ENCODE measurements around the gene BMPR1A.
"Not testable (repeated sequence)": the region's sequence is repeated elsewhere in the genome, so short reads cannot be mapped to it uniquely, and the experiment has no call there.

The BMPR1A gene

DNA sequence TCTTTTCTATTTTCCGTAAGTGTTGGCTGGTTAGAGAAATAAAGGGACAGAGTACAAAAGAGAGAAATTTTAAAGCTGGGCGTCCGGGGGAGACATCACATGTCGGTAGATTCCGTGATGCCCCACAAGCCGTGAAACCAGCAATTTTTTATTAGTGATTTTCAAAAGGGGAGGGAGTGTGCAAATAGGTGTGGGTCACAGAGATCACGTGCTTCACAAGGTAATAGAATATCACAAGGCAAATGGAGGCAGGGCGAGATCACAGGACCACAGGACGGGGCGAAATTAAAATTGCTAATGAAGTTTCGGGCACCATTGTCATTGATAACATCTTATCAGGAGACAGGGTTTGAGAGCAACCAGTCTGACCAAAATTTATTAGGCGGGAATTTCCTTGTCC, 97.2 kb downstream of the BMPR1A start:
- not testable (repeated sequence) for H3K27me3 ChIP-seq (ENCODE audit: low read depth, low read length); H3K27ac ChIP-seq (ENCODE audit: low read length); H3K9me3 ChIP-seq (ENCODE audit: control insufficient read depth in 1 of 2, low read length in 2 of 2); H3K4me1 ChIP-seq (ENCODE audit: control insufficient read depth in 1 of 2, insufficient read depth in 2 of 2, low read length in 2 of 2); H3K4me3 ChIP-seq (ENCODE audit: low read depth in 1 of 2, low read length in 2 of 2); H3K36me3 ChIP-seq (ENCODE audit: control insufficient read depth in 1 of 2, insufficient read depth in 2 of 2, low read length in 2 of 2)

GRCh38 chr10:86855513-86855912, 99.1 kb downstream of the BMPR1A start:
- Histone ChIP-seq H3K27ac (ENCODE audit: low read length) (no peak overlapping the region), H3K36me3 (ENCODE audit: control insufficient read depth in 1 of 2, insufficient read depth in 2 of 2, low read length in 2 of 2) (peaks cover 0 to 3% of the 10 kb centered on the region in 2 donors), H3K4me3 (ENCODE audit: low read depth in 1 of 2, low read length in 2 of 2) (no peak overlapping the region), H3K4me1 (ENCODE audit: control insufficient read depth in 1 of 2, insufficient read depth in 2 of 2, low read length in 2 of 2) (no peaks in the 10 kb centered on the region), H3K9me3 (ENCODE audit: control insufficient read depth in 1 of 2, low read length in 2 of 2) (no peaks in the 10 kb centered on the region), H3K27me3 (ENCODE audit: low read depth, low read length) (no peaks in the 10 kb centered on the region)

DNA sequence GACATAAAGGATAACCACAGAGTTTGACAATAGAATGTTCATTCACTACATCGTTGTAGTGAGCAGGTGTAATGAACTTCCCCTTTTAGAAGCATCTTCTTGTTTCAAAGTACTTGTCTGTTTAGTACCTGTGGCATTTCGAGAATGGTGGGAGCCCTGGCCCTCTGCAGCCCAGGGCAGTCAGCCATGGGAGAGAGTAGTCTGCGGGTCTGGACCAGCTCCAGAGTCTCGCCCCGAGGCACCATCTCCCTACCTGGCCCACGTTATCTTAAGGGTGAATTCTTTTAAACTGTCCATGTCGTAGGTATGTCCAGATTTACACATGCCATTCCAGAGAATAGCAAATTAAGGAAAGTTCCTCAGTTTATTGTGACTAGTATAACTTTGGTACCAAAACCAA, 99.7 kb downstream of the BMPR1A start:
- Histone ChIP-seq H3K4me1 (ENCODE audit: control insufficient read depth in 1 of 2, insufficient read depth in 2 of 2, low read length in 2 of 2) (no peaks in the 10 kb centered on the region), H3K27me3 (ENCODE audit: low read depth, low read length) (no peaks in the 10 kb centered on the region), H3K9me3 (ENCODE audit: control insufficient read depth in 1 of 2, low read length in 2 of 2) (no peaks in the 10 kb centered on the region), H3K4me3 (ENCODE audit: low read depth in 1 of 2, low read length in 2 of 2) (no peak overlapping the region), H3K27ac (ENCODE audit: low read length) (no peak overlapping the region), H3K36me3 (ENCODE audit: control insufficient read depth in 1 of 2, insufficient read depth in 2 of 2, low read length in 2 of 2) (peaks cover 0 to 3% of the 10 kb centered on the region in 2 donors)

DNA sequence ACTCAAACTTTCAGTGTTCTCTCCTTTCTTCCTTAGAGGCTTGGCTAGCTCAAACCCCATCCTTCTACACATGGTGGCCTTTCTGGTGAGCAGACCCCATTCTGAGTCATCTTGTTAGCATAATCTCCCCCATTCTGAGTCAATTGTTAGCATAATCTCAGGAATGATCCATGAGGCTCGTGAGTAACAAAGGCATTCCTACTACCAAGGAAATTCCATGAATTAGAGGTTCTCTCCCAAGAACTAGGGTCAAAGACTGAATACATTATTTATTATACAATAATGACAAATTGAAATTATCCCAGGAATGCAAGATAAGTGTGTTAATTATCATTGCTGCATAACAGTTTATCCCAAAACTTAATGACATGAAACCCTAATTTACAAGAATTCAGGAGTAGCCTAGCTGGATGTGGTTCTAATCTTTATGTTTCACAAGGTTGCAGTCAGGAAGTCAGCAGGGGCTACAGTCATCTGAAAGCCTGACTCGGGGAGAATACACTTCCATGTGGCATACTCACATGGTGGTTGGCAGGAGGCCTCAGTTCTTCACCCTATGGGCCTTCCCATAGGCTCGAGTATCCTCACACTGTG, 100.8 kb downstream of the BMPR1A start:
- Histone ChIP-seq H3K27ac (ENCODE audit: low read length) (no peak overlapping the region), H3K4me3 (ENCODE audit: low read depth in 1 of 2, low read length in 2 of 2) (no peak overlapping the region), H3K9me3 (ENCODE audit: control insufficient read depth in 1 of 2, low read length in 2 of 2) (no peaks in the 10 kb centered on the region), H3K4me1 (ENCODE audit: control insufficient read depth in 1 of 2, insufficient read depth in 2 of 2, low read length in 2 of 2) (peaks cover 0 to 3% of the 10 kb centered on the region in 2 donors), H3K36me3 (ENCODE audit: control insufficient read depth in 1 of 2, insufficient read depth in 2 of 2, low read length in 2 of 2) (peaks cover 0 to 3% of the 10 kb centered on the region in 2 donors), H3K27me3 (ENCODE audit: low read depth, low read length) (no peaks in the 10 kb centered on the region)

DNA sequence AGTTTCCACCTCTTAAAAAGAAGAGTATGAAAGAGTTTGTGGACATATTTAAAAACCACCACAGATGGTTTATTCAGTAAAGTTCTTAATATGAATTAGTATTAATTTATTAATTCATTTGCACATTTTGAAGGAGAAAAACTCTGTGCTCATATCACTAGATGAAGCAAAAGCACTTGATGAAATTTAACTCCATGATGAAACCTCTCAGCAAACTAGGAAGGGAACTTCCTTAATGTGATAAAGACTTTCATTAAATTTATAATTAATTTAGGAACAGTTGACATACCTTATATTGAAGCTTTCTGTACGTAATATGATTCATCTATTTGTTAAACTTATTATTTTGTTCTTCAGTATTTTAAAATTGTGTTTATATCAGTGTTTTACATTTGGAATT, 101.6 kb downstream of the BMPR1A start:
- H3K4me1 ChIP-seq (ENCODE audit: control insufficient read depth in 1 of 2, insufficient read depth in 2 of 2, low read length in 2 of 2), result peaks cover 0 to 3% of the 10 kb centered on the region in 2 donors
- no peaks in the 10 kb centered on the region for H3K9me3 ChIP-seq (ENCODE audit: control insufficient read depth in 1 of 2, low read length in 2 of 2)
- no peak overlapping the region for H3K27ac ChIP-seq (ENCODE audit: low read length)
- peaks cover 0 to 3% of the 10 kb centered on the region in 2 donors for H3K36me3 ChIP-seq (ENCODE audit: control insufficient read depth in 1 of 2, insufficient read depth in 2 of 2, low read length in 2 of 2)
- no peaks in the 10 kb centered on the region for H3K27me3 ChIP-seq (ENCODE audit: low read depth, low read length)
- no peak overlapping the region for H3K4me3 ChIP-seq (ENCODE audit: low read depth in 1 of 2, low read length in 2 of 2)

DNA sequence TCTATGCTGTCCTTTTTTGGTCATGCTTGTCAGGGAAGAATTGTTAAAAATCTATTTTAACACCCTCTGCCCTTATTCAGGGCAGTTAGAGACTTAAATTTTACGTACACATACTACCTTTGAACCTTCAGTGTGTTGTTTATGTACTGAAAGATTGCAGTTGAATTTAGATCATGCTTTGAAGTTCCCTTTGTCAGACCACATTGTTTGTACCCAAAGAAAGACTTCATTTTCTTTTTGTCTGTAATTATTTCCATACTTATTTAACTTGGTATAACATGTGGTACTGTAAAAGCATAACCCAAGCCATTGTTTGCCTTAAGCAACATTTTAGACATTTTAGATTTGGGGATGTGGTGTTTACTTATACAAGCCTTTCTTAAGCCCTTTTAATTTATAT, 104.9 kb downstream of the BMPR1A start:
- no peaks in the 10 kb centered on the region for H3K27me3 ChIP-seq (ENCODE audit: low read depth, low read length)
- no peak overlapping the region for H3K4me3 ChIP-seq (ENCODE audit: low read depth in 1 of 2, low read length in 2 of 2)
- no peaks in the 10 kb centered on the region for H3K9me3 ChIP-seq (ENCODE audit: control insufficient read depth in 1 of 2, low read length in 2 of 2)
- no peak overlapping the region for H3K27ac ChIP-seq (ENCODE audit: low read length)
- peaks cover 0 to 3% of the 10 kb centered on the region in 2 donors for H3K36me3 ChIP-seq (ENCODE audit: control insufficient read depth in 1 of 2, insufficient read depth in 2 of 2, low read length in 2 of 2)
- peaks cover 3 to 14% of the 10 kb centered on the region in 2 donors for H3K4me1 ChIP-seq (ENCODE audit: control insufficient read depth in 1 of 2, insufficient read depth in 2 of 2, low read length in 2 of 2)

- peaks cover 0 to 3% of the 10 kb centered on the region in 2 donors for H3K36me3 ChIP-seq (ENCODE audit: control insufficient read depth in 1 of 2, insufficient read depth in 2 of 2, low read length in 2 of 2)
- H3K4me1 ChIP-seq (ENCODE audit: control insufficient read depth in 1 of 2, insufficient read depth in 2 of 2, low read length in 2 of 2), result peaks cover 3 to 14% of the 10 kb centered on the region in 2 donors
- H3K27me3 ChIP-seq (ENCODE audit: low read depth, low read length), result no peaks in the 10 kb centered on the region
- H3K9me3 ChIP-seq (ENCODE audit: control insufficient read depth in 1 of 2, low read length in 2 of 2), result no peaks in the 10 kb centered on the region
- H3K27ac ChIP-seq (ENCODE audit: low read length), result no peak overlapping the region
- H3K4me3 ChIP-seq (ENCODE audit: low read depth in 1 of 2, low read length in 2 of 2), result no peak overlapping the region
Measured at GRCh38 chr10:86862373-86862772, 106.0 kb downstream of the BMPR1A start.

GRCh38 chr10:86862786-86863483, 106.5 kb downstream of the BMPR1A start:
- Histone ChIP-seq H3K27ac (ENCODE audit: low read length) (no peak overlapping the region), H3K36me3 (ENCODE audit: control insufficient read depth in 1 of 2, insufficient read depth in 2 of 2, low read length in 2 of 2) (peaks cover 0 to 3% of the 10 kb centered on the region in 2 donors), H3K4me1 (ENCODE audit: control insufficient read depth in 1 of 2, insufficient read depth in 2 of 2, low read length in 2 of 2) (peaks cover 3 to 14% of the 10 kb centered on the region in 2 donors), H3K9me3 (ENCODE audit: control insufficient read depth in 1 of 2, low read length in 2 of 2) (no peaks in the 10 kb centered on the region), H3K4me3 (ENCODE audit: low read depth in 1 of 2, low read length in 2 of 2) (no peak overlapping the region), H3K27me3 (ENCODE audit: low read depth, low read length) (no peaks in the 10 kb centered on the region)

DNA sequence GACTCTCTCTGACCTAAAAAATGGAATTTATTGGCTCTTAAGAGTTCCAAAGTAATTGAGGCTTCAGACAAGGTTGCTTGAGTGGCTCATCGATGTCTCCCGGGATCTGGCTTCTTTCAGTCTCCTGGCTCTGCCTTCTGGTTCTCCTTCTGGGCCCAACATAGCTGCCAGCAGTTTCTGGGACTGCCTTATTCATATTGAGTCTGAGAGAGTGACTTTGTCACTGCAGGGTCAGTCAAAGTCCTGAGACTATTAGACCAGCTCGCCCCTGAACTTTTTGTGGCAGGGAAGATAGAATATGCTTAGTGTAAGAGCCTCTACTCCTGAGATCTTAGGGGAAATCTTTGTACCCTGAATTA, 107.0 kb downstream of the BMPR1A start:
- Histone ChIP-seq H3K9me3 (ENCODE audit: control insufficient read depth in 1 of 2, low read length in 2 of 2) (no peaks in the 10 kb centered on the region), H3K4me3 (ENCODE audit: low read depth in 1 of 2, low read length in 2 of 2) (no peak overlapping the region), H3K27ac (ENCODE audit: low read length) (no peak overlapping the region), H3K36me3 (ENCODE audit: control insufficient read depth in 1 of 2, insufficient read depth in 2 of 2, low read length in 2 of 2) (peaks cover 0 to 3% of the 10 kb centered on the region in 2 donors), H3K4me1 (ENCODE audit: control insufficient read depth in 1 of 2, insufficient read depth in 2 of 2, low read length in 2 of 2) (peaks cover 3 to 16% of the 10 kb centered on the region in 2 donors), H3K27me3 (ENCODE audit: low read depth, low read length) (no peaks in the 10 kb centered on the region)

DNA sequence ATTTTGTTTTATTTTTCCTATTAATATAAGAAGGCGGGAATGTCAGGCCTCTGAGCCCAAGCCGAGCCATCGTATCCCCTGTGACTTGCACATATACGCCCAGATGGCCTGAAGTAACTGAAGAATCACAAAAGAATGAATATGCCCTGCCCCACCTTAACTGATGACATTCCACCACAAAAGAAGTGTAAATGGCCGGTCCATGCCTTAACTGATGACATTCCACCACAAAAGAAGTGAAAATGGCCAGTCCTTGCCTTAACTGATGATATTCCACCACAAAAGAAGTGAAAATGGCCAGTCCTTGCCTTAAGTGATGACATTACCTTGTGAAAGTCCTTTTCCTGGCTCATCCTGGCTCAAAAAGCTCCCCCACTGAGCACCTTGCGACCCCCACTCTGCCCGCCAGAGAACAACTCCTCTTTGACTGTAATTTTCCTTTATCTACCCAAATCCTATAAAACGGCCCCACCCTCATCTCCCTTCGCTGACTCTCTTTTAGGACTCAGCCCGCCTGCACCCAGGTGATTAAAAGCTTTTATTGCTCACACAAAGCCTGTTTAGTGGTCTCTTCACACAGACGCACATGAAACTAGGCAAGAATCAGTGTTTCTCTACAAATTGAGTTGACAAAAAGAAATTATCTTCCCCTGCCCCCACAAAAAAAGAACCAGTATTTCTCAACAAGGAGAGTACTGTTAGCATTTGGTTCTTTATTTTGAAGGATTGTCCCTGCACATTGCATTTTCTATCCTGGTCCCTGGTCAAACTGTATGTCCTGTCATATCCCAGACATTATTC, 108.8 kb downstream of the BMPR1A start:
- not testable (repeated sequence) for H3K4me3 ChIP-seq (ENCODE audit: low read depth in 1 of 2, low read length in 2 of 2); H3K27me3 ChIP-seq (ENCODE audit: low read depth, low read length); H3K9me3 ChIP-seq (ENCODE audit: control insufficient read depth in 1 of 2, low read length in 2 of 2); H3K36me3 ChIP-seq (ENCODE audit: control insufficient read depth in 1 of 2, insufficient read depth in 2 of 2, low read length in 2 of 2)
- H3K27ac ChIP-seq (ENCODE audit: low read length), result peak overlapping the region; percentile 58
- H3K4me1 ChIP-seq (ENCODE audit: control insufficient read depth in 1 of 2, insufficient read depth in 2 of 2, low read length in 2 of 2), result peaks cover 3 to 18% of the 10 kb centered on the region in 2 donors

DNA sequence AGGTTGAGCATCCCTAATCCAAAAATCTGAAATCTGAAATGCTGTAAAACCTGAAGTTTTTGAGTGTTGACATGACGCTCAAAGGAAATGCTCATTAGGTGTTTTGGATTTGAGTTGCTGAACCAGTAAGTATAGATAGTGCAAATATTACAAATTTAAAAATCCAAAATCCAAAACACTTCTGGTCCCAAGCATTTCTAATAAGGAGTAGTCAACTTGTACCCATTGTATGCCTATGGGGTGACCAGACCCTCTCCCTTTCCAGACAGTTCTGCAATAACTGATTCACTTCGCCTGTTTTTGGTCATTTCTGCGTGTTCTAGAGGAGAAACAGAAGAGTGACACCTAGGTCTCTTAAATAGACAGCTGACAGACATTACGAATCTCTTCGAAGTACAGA, 110.7 kb downstream of the BMPR1A start:
- no peaks in the 10 kb centered on the region for H3K27me3 ChIP-seq (ENCODE audit: low read depth, low read length)
- H3K9me3 ChIP-seq (ENCODE audit: control insufficient read depth in 1 of 2, low read length in 2 of 2), result no peaks in the 10 kb centered on the region
- no peaks in the 10 kb centered on the region for H3K36me3 ChIP-seq (ENCODE audit: control insufficient read depth in 1 of 2, insufficient read depth in 2 of 2, low read length in 2 of 2)
- no peak overlapping the region for H3K4me3 ChIP-seq (ENCODE audit: low read depth in 1 of 2, low read length in 2 of 2)
- H3K4me1 ChIP-seq (ENCODE audit: control insufficient read depth in 1 of 2, insufficient read depth in 2 of 2, low read length in 2 of 2), result peaks cover 0 to 25% of the 10 kb centered on the region in 2 donors
- H3K27ac ChIP-seq (ENCODE audit: low read length), result no peak overlapping the region
